Panc1 (cell line): ENCODE results near the gene ZFAND2B.

ENCODE experiments used
- POLR2AphosphoS5 ChIP-seq: IDR thresholded peaks from 2 replicates; pipeline ENCODE4 v1.6.1; 2012; ENCODE audit warnings: mild to moderate bottlenecking, low read depth, low read length, moderate library complexity
- TCF7L2 ChIP-seq: IDR thresholded peaks from 2 replicates; pipeline ENCODE4 v1.6.1; 2011; ENCODE audit warnings: mild to moderate bottlenecking, low read depth, low read length, inconsistent platforms
- TF ChIP-seq, protein P1 (sequence below): fragments of 450-650 bp; IDR thresholded peaks from 2 replicates; pipeline ENCODE4 v1.5.1; 2017; ENCODE audit warnings: mild to moderate bottlenecking
- TF ChIP-seq, protein P2 (sequence below), 2 experiments: IDR thresholded peaks; 2 replicates each; pipeline ENCODE4 v1.6.1; 2011 to 2012; ENCODE audit warnings: low read depth in 2 of 2, control low read depth in 1 of 2, low read length in 1 of 2, mild to moderate bottlenecking in 1 of 2, moderate library complexity in 1 of 2; ENCODE audit not compliant: insufficient read depth in 1 of 2

DNA sequence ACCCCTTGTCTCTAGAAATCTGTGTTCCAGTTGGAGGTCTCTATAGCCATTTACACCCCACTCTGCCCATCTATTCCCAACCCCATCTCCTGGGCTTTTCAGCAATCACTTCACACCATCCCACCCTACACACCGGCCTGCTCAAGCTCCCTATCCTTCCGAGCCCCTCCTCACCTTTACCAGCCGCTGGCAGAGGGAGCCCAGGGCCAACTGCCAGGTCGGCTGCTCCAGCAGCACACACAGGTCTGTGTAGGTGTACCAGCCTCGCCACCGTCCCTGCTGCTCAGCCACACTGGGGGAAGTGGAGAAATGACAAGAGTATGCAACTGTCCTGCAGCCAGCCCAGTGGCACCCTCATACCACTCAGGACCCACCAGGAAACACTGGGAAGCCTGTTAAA is 33.4 kb upstream of the ZFAND2B start:
- TF ChIP-seq, protein P1, sequence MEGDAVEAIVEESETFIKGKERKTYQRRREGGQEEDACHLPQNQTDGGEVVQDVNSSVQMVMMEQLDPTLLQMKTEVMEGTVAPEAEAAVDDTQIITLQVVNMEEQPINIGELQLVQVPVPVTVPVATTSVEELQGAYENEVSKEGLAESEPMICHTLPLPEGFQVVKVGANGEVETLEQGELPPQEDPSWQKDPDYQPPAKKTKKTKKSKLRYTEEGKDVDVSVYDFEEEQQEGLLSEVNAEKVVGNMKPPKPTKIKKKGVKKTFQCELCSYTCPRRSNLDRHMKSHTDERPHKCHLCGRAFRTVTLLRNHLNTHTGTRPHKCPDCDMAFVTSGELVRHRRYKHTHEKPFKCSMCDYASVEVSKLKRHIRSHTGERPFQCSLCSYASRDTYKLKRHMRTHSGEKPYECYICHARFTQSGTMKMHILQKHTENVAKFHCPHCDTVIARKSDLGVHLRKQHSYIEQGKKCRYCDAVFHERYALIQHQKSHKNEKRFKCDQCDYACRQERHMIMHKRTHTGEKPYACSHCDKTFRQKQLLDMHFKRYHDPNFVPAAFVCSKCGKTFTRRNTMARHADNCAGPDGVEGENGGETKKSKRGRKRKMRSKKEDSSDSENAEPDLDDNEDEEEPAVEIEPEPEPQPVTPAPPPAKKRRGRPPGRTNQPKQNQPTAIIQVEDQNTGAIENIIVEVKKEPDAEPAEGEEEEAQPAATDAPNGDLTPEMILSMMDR, result no peak
- TF ChIP-seq, protein P2, sequence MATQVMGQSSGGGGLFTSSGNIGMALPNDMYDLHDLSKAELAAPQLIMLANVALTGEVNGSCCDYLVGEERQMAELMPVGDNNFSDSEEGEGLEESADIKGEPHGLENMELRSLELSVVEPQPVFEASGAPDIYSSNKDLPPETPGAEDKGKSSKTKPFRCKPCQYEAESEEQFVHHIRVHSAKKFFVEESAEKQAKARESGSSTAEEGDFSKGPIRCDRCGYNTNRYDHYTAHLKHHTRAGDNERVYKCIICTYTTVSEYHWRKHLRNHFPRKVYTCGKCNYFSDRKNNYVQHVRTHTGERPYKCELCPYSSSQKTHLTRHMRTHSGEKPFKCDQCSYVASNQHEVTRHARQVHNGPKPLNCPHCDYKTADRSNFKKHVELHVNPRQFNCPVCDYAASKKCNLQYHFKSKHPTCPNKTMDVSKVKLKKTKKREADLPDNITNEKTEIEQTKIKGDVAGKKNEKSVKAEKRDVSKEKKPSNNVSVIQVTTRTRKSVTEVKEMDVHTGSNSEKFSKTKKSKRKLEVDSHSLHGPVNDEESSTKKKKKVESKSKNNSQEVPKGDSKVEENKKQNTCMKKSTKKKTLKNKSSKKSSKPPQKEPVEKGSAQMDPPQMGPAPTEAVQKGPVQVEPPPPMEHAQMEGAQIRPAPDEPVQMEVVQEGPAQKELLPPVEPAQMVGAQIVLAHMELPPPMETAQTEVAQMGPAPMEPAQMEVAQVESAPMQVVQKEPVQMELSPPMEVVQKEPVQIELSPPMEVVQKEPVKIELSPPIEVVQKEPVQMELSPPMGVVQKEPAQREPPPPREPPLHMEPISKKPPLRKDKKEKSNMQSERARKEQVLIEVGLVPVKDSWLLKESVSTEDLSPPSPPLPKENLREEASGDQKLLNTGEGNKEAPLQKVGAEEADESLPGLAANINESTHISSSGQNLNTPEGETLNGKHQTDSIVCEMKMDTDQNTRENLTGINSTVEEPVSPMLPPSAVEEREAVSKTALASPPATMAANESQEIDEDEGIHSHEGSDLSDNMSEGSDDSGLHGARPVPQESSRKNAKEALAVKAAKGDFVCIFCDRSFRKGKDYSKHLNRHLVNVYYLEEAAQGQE (IDR thresholded peaks at IDR 0.05; ENCODE audit: insufficient read depth in 1 of 2, low read depth in 2 of 2, low read length in 1 of 2), result no peak
- TF ChIP-seq TCF7L2, result no peak
- no peak for TF ChIP-seq POLR2AphosphoS5
